Aorta (tissue), 4 donors: ENCODE data around the gene RNASE3. TPM values are rescaled to one million over a fixed set of nuclear protein-coding genes. Genes with fewer than 3 reads are reported as not detected.

Experiments used
- polyA plus RNA-seq, 2 donors: library from polyadenylated mRNA; stranded (reverse); fragments of 200-250 nt; gene quantifications; one replicate each; pipeline ENCODE4 v1.2.3, GENCODE V29; 2013
- total RNA-seq, 2 donors: library from RNA; stranded (reverse); fragmentation: NEBNext Ultra II Directional; extraction: Animal tissue kit (Norgen Biotek cat#: 25700); gene quantifications; one replicate each; pipeline ENCODE4 v1.2.1, GENCODE V29; 2021
- donor health status: healthy with polysubstance abuse.
- donor health status: Bipolar disorder and iron deficiency.
- donor health status: DM: no; HTN: no; CAD: no.
- donor health status: DM: yes; HTN: yes; CAD: no.

Gene RNASE3
- total and polyA plus RNA-seq, 4 donors = 0.57 TPM; not detected in 3

Other genes with a start within 250 kb of the RNASE3 start
- not detected for gene OR6S1, start 249.7 kb upstream of the RNASE3 start, total RNA-seq
- gene OR6S1, start 249.7 kb upstream of the RNASE3 start, polyA plus RNA-seq = not detected
- gene RNASE4, start 206.8 kb upstream of the RNASE3 start, total RNA-seq = 10 to 100 TPM; 37.4 to 71.8 TPM
- 10 to 100 TPM; 39.3 to 85.1 TPM for gene RNASE4, start 206.8 kb upstream of the RNASE3 start, polyA plus RNA-seq
- gene ANG, start 202.6 kb upstream of the RNASE3 start, total RNA-seq = 10 to 100 TPM; 19.7 to 22.1 TPM
- 10 to 100 TPM; 20.8 to 30.3 TPM for gene ANG, start 202.6 kb upstream of the RNASE3 start, polyA plus RNA-seq
- gene EDDM3A, start 145.5 kb upstream of the RNASE3 start, total RNA-seq = not detected
- not detected for gene EDDM3A, start 145.5 kb upstream of the RNASE3 start, polyA plus RNA-seq
- not detected for gene EDDM3B, start 123.0 kb upstream of the RNASE3 start, total RNA-seq
- not detected for gene EDDM3B, start 123.0 kb upstream of the RNASE3 start, polyA plus RNA-seq
- gene RNASE6, start 110.1 kb upstream of the RNASE3 start, total RNA-seq = 10 to 100 TPM; 14.8 to 18.8 TPM
- 10 to 100 TPM in 1 of 2 donors, 1 to 10 TPM in 1; 4.8 to 21.8 TPM for gene RNASE6, start 110.1 kb upstream of the RNASE3 start, polyA plus RNA-seq
- gene RNASE1, start 88.5 kb upstream of the RNASE3 start, total RNA-seq = 100 to 1,000 TPM; 264 to 499 TPM
- gene RNASE1, start 88.5 kb upstream of the RNASE3 start, polyA plus RNA-seq = 100 to 1,000 TPM in 1 of 2 donors, 10 to 100 TPM in 1; 86.4 to 312 TPM
- gene RNASE2, start 64.1 kb downstream of the RNASE3 start, total RNA-seq = 1 to 10 TPM; 4.5 to 5.8 TPM
- gene RNASE2, start 64.1 kb downstream of the RNASE3 start, polyA plus RNA-seq = 1 to 10 TPM; 2.8 to 3.3 TPM
- 10 to 100 TPM; 33.5 to 57.0 TPM for gene METTL17, start 98.6 kb downstream of the RNASE3 start, total RNA-seq
- gene METTL17, start 98.6 kb downstream of the RNASE3 start, polyA plus RNA-seq = 10 to 100 TPM; 20.0 to 88.6 TPM
- not detected for gene SLC39A2, start 107.9 kb downstream of the RNASE3 start, total RNA-seq
- not detected for gene SLC39A2, start 107.9 kb downstream of the RNASE3 start, polyA plus RNA-seq
- gene NDRG2, start 133.7 kb downstream of the RNASE3 start, total RNA-seq = 100 to 1,000 TPM in 1 of 2 donors, 10 to 100 TPM in 1; 68.7 to 107 TPM
- gene NDRG2, start 133.7 kb downstream of the RNASE3 start, polyA plus RNA-seq = 100 to 1,000 TPM in 1 of 2 donors, 10 to 100 TPM in 1; 83.6 to 196 TPM
- not detected for gene TPPP2, start 138.8 kb downstream of the RNASE3 start, total RNA-seq
- gene TPPP2, start 138.8 kb downstream of the RNASE3 start, polyA plus RNA-seq = not detected
- not detected for gene RNASE13, start 143.4 kb downstream of the RNASE3 start, total RNA-seq
- gene RNASE13, start 143.4 kb downstream of the RNASE3 start, polyA plus RNA-seq = under 1 TPM in 1 of 2 donors, not detected in 1; 0.18 TPM
- gene RNASE7, start 151.0 kb downstream of the RNASE3 start, total RNA-seq = not detected
- not detected for gene RNASE7, start 151.0 kb downstream of the RNASE3 start, polyA plus RNA-seq
- gene RNASE8, start 166.4 kb downstream of the RNASE3 start, total RNA-seq = not detected
- gene RNASE8, start 166.4 kb downstream of the RNASE3 start, polyA plus RNA-seq = under 1 TPM in 1 of 2 donors, not detected in 1; 1.00 TPM
- 10 to 100 TPM; 40.5 to 68.3 TPM for gene ARHGEF40, start 178.9 kb downstream of the RNASE3 start, total RNA-seq
- gene ARHGEF40, start 178.9 kb downstream of the RNASE3 start, polyA plus RNA-seq = 10 to 100 TPM in 1 of 2 donors, 1 to 10 TPM in 1; 5.4 to 24.3 TPM
- 10 to 100 TPM; 33.0 to 41.3 TPM for gene ZNF219, start 207.3 kb downstream of the RNASE3 start, total RNA-seq
- 10 to 100 TPM; 24.5 to 39.4 TPM for gene ZNF219, start 207.3 kb downstream of the RNASE3 start, polyA plus RNA-seq
- gene TMEM253, start 209.7 kb downstream of the RNASE3 start, total RNA-seq = not detected
- 1 to 10 TPM in 1 of 2 donors, under 1 TPM in 1; 0.64 to 6.4 TPM for gene TMEM253, start 209.7 kb downstream of the RNASE3 start, polyA plus RNA-seq